ENCODE data around the gene ITPR1. TPM values are rescaled to one million over a fixed set of nuclear protein-coding genes. Genes with fewer than 3 reads are reported as not detected.

The ITPR1 gene
- total and polyA plus RNA-seq, 10 of the 15 experiments (the other 5 are each of a cell fraction or from before 2014, with no cell fraction given): 12.2 to 239 (median 28.4) TPM

DNA sequence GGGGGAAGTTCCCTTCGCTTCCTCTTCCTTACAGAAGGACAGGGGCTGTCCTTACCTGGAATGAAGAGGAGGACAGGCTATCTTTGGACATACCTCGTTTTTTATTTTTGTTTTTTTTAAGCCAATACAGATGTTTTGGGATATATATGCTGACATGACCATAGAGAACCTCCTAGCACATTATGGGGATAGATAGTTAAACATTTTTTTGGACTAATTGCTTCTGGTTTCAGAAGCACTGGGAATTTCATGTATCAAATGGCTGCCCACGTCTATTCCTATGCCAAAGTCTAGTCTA, 247.9 kb downstream of the ITPR1 start:
- CTCF ChIA-PET: no interaction called here
- H3K4me2 ChIP-seq (ENCODE audit: control insufficient read depth, insufficient read depth): no peak overlapping the region
- DNase-seq (ENCODE audit: low read depth, low spot score) (no peak), ATAC-seq (no peak), FAIRE-seq (no peak)
- POLR2A ChIA-PET: no interaction called here
- H2AFZ ChIP-seq (ENCODE audit: control insufficient read depth, low read depth, low read length): no peak overlapping the region
- 41% methylated on average over 3 of the region's 3 CpGs for WGBS (ENCODE audit: insufficient coverage, insufficient replicate concordance, low lambda C conversion rate, missing lambda C conversion rate)
- H3K27ac ChIP-seq (ENCODE audit: control insufficient read depth, insufficient read depth): no peak overlapping the region
- TF ChIP-seq HDAC6 (IDR thresholded peaks at IDR 0.05; ENCODE audit: unreplicated experiment): no peak
- TF ChIP-seq, protein P1, sequence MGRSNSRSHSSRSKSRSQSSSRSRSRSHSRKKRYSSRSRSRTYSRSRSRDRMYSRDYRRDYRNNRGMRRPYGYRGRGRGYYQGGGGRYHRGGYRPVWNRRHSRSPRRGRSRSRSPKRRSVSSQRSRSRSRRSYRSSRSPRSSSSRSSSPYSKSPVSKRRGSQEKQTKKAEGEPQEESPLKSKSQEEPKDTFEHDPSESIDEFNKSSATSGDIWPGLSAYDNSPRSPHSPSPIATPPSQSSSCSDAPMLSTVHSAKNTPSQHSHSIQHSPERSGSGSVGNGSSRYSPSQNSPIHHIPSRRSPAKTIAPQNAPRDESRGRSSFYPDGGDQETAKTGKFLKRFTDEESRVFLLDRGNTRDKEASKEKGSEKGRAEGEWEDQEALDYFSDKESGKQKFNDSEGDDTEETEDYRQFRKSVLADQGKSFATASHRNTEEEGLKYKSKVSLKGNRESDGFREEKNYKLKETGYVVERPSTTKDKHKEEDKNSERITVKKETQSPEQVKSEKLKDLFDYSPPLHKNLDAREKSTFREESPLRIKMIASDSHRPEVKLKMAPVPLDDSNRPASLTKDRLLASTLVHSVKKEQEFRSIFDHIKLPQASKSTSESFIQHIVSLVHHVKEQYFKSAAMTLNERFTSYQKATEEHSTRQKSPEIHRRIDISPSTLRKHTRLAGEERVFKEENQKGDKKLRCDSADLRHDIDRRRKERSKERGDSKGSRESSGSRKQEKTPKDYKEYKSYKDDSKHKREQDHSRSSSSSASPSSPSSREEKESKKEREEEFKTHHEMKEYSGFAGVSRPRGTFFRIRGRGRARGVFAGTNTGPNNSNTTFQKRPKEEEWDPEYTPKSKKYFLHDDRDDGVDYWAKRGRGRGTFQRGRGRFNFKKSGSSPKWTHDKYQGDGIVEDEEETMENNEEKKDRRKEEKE (IDR thresholded peaks at IDR 0.05): no peak
- TF ChIP-seq NBN (IDR thresholded peaks at IDR 0.05): no peak
- TF ChIP-seq PBX3 (IDR thresholded peaks at IDR 0.05; ENCODE audit: insufficient replicate concordance, low read depth, low read length): no peak
- no peak for TF ChIP-seq YY1 (IDR thresholded peaks at IDR 0.05; ENCODE audit: low read depth, low read length)
- TF ChIP-seq ZNF24 (IDR thresholded peaks at IDR 0.05): no peak
- TF ChIP-seq SIN3A (IDR thresholded peaks at IDR 0.05; ENCODE audit: low read depth, low read length): no peak
- no peak for TF ChIP-seq IKZF1 (conservative IDR thresholded peaks at IDR 0.05)
- TF ChIP-seq SIX5 (IDR thresholded peaks at IDR 0.05; ENCODE audit: low read depth, low read length, severe bottlenecking): no peak
- TF ChIP-seq ATF7 (IDR thresholded peaks at IDR 0.05; ENCODE audit: low read depth): no peak
- no peak for TF ChIP-seq STAT3 (IDR thresholded peaks at IDR 0.05; ENCODE audit: low read depth, low read length)
- TF ChIP-seq, protein P2, sequence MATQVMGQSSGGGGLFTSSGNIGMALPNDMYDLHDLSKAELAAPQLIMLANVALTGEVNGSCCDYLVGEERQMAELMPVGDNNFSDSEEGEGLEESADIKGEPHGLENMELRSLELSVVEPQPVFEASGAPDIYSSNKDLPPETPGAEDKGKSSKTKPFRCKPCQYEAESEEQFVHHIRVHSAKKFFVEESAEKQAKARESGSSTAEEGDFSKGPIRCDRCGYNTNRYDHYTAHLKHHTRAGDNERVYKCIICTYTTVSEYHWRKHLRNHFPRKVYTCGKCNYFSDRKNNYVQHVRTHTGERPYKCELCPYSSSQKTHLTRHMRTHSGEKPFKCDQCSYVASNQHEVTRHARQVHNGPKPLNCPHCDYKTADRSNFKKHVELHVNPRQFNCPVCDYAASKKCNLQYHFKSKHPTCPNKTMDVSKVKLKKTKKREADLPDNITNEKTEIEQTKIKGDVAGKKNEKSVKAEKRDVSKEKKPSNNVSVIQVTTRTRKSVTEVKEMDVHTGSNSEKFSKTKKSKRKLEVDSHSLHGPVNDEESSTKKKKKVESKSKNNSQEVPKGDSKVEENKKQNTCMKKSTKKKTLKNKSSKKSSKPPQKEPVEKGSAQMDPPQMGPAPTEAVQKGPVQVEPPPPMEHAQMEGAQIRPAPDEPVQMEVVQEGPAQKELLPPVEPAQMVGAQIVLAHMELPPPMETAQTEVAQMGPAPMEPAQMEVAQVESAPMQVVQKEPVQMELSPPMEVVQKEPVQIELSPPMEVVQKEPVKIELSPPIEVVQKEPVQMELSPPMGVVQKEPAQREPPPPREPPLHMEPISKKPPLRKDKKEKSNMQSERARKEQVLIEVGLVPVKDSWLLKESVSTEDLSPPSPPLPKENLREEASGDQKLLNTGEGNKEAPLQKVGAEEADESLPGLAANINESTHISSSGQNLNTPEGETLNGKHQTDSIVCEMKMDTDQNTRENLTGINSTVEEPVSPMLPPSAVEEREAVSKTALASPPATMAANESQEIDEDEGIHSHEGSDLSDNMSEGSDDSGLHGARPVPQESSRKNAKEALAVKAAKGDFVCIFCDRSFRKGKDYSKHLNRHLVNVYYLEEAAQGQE (IDR thresholded peaks at IDR 0.05; ENCODE audit: low read depth, low read length): no peak
- TF ChIP-seq SP1 (IDR thresholded peaks at IDR 0.05; ENCODE audit: low read depth, low read length): no peak
- no peak for TF ChIP-seq RCOR1 (conservative IDR thresholded peaks at IDR 0.05; ENCODE audit: low read depth, low read length)
- no peak for TF ChIP-seq KDM1A (IDR thresholded peaks at IDR 0.05; ENCODE audit: borderline replicate concordance)
- H3K36me3 ChIP-seq (ENCODE audit: control insufficient read depth in 2 of 2, insufficient read depth in 2 of 2, low read length in 1 of 2): peaks cover 0 to 13% of the 10 kb centered on the region in 2 experiments; a peak in 3 of 4 replicates
- peaks cover 3% of the 10 kb centered on the region; the same call in 1 of the 2 replicates for H3K4me1 ChIP-seq (ENCODE audit: control insufficient read depth, insufficient read depth, low read length)
- BruUV-seq (replicated peaks): no TSS peak
- no peaks in the 10 kb centered on the region for H3K27me3 ChIP-seq (replicated peaks in 1 of 2; ENCODE audit: control insufficient read depth in 2 of 2, insufficient read depth in 2 of 2, low read length in 1 of 2)
- no peaks in the 10 kb centered on the region for H3K79me2 ChIP-seq (ENCODE audit: control insufficient read depth, insufficient read depth, low read length)
- in situ Hi-C loops (cut with MboI) (no loop called here), intact Hi-C loops (cut with micrococcal nuclease; ENCODE audit: unreplicated experiment) (no loop called here)
- H3K9ac ChIP-seq (ENCODE audit: control insufficient read depth, insufficient read depth, low read length): no peak overlapping the region
- no peak overlapping the region for H3K4me3 ChIP-seq
- no peaks in the 10 kb centered on the region for H3K9me3 ChIP-seq (replicated peaks; ENCODE audit: control insufficient read depth, insufficient read depth, low read length)
- SMC1A ChIA-PET (ENCODE audit: uncharacterized antibody, unreplicated experiment): no interaction called here
- H4K20me1 ChIP-seq (ENCODE audit: control insufficient read depth, insufficient read depth): no peaks in the 10 kb centered on the region
- RAD21 ChIA-PET (ENCODE audit: unreplicated experiment): no interaction called here

Data from GM12878 (cell line).